DND-41 (cell line): ENCODE measurements around the gene TAOK2.
A peak's percentile ranks its signal among the peaks of the same experiment; 100 is the strongest.
"Not testable (repeated sequence)": the region's sequence is repeated elsewhere in the genome, so short reads cannot be mapped to it uniquely, and the experiment has no call there.

Source experiments
- ATAC-seq: fragments of 200-7000 bp; cut with Tn5 transposase; 3 replicates; pipeline ENCODE4 v1.9.1; 2021; ENCODE audit warnings: low read depth; ENCODE audit not compliant: insufficient read depth
- DNase-seq: peaks from one replicate; pipeline ENCODE4 v3.0.0-alpha.2; 2020
- H2AFZ ChIP-seq: 2 replicates; pipeline ENCODE4 v1.6.0; 2012; ENCODE audit warnings: low read depth, low read length
- H3K27ac ChIP-seq: 2 replicates; pipeline ENCODE4 v1.5.1; 2012; ENCODE audit warnings: low read length, inconsistent platforms
- H3K27me3 ChIP-seq: fragments of 200-600 bp; sonication (generic); 2 replicates; pipeline ENCODE4 v1.6.0; 2012; ENCODE audit warnings: low read length, mild to moderate bottlenecking, inconsistent platforms; ENCODE audit not compliant: insufficient read depth, poor library complexity
- H3K36me3 ChIP-seq: 2 replicates; pipeline ENCODE4 v1.5.1; 2012; ENCODE audit warnings: low read length, inconsistent platforms; ENCODE audit not compliant: insufficient read depth
- H3K4me1 ChIP-seq: 2 replicates; pipeline ENCODE4 v1.5.1; 2012; ENCODE audit warnings: mild to moderate bottlenecking, low read length; ENCODE audit not compliant: insufficient read depth
- H3K4me2 ChIP-seq: 2 replicates; pipeline ENCODE4 v1.6.0; 2012; ENCODE audit warnings: mild to moderate bottlenecking, moderate library complexity, low read length, inconsistent platforms; ENCODE audit not compliant: insufficient read depth
- H3K4me3 ChIP-seq, 2 experiments: fragments of 200-600 bp in 1 of 2; shearing (Covaris generic) in 1 of 2; 2 replicates each; pipeline ENCODE4 v1.5.1; 2012 to 2016; ENCODE audit warnings: inconsistent platforms in 2 of 2, low read length in 2 of 2, mild to moderate bottlenecking in 2 of 2, low read depth in 1 of 2, moderate library complexity in 1 of 2
- H3K79me2 ChIP-seq: 2 replicates; pipeline ENCODE4 v1.6.0; 2012; ENCODE audit warnings: low read length, inconsistent platforms; ENCODE audit not compliant: insufficient read depth
- H3K9ac ChIP-seq: 2 replicates; pipeline ENCODE4 v1.6.0; 2012; ENCODE audit warnings: low read depth, mild to moderate bottlenecking, inconsistent platforms, low read length, moderate library complexity
- H3K9me3 ChIP-seq: 2 replicates; pipeline ENCODE4 v1.5.1; 2012; ENCODE audit warnings: low read length, moderate library complexity, mild to moderate bottlenecking, inconsistent platforms; ENCODE audit not compliant: insufficient read depth, severe bottlenecking
- H4K20me1 ChIP-seq: 2 replicates; pipeline ENCODE4 v1.6.0; 2012; ENCODE audit warnings: low read length; ENCODE audit not compliant: insufficient read depth
- CTCF ChIP-seq: IDR thresholded peaks from 2 replicates; pipeline ENCODE4 v1.5.1; 2012; ENCODE audit warnings: borderline replicate concordance, low read length, moderate library complexity, mild to moderate bottlenecking; ENCODE audit not compliant: poor library complexity, severe bottlenecking; ENCODE audit errors: extremely low read depth
- EZH2 ChIP-seq: IDR thresholded peaks from 3 replicates; pipeline ENCODE4 v1.6.1; 2012; ENCODE audit warnings: borderline replicate concordance, low read depth, mild to moderate bottlenecking, moderate library complexity, low read length, inconsistent platforms; ENCODE audit not compliant: severe bottlenecking

The TAOK2 gene

GRCh38 chr16:30011714-30012504 is 38.2 kb downstream of the TAOK2 start:
- Histone ChIP-seq H2AFZ (peak overlapping the region; percentile 89; the same call in 1 of the 2 replicates), H3K27me3 (no peaks in the 10 kb centered on the region), H3K36me3 (no peaks in the 10 kb centered on the region), H3K4me2 (peak overlapping the region; percentile 98), H3K27ac (no peak overlapping the region), H3K9me3 (no peaks in the 10 kb centered on the region), H3K4me3 (peak overlapping the region in 1 of 2 experiments; percentile 71; a peak in 1 of 4 replicates), H3K9ac (peak overlapping the region; percentile 70; the same call in 1 of the 2 replicates), H4K20me1 (peaks cover 7% of the 10 kb centered on the region; the same call in 1 of the 2 replicates), H3K79me2 (no peaks in the 10 kb centered on the region), H3K4me1 (peaks cover 17% of the 10 kb centered on the region)
- no peak for DNase-seq
- ATAC-seq, result no peak
- TF ChIP-seq EZH2, result no peak
- TF ChIP-seq CTCF, result no peak

GRCh38 chr16:30012598-30012997 is 38.9 kb downstream of the TAOK2 start:
- peaks cover 17% of the 10 kb centered on the region for H3K4me1 ChIP-seq
- not testable (repeated sequence) for H3K27ac ChIP-seq, H3K9me3 ChIP-seq, ATAC-seq, H3K36me3 ChIP-seq, H3K79me2 ChIP-seq, H3K4me2 ChIP-seq, H2AFZ ChIP-seq, H3K27me3 ChIP-seq, H4K20me1 ChIP-seq, DNase-seq, H3K9ac ChIP-seq, H3K4me3 ChIP-seq

GRCh38 chr16:30015450-30015849 is 41.8 kb downstream of the TAOK2 start:
- not testable (repeated sequence) for H2AFZ ChIP-seq, ATAC-seq, H4K20me1 ChIP-seq, H3K4me2 ChIP-seq, H3K79me2 ChIP-seq, H3K36me3 ChIP-seq, H3K4me3 ChIP-seq, H3K27me3 ChIP-seq, H3K9ac ChIP-seq, H3K9me3 ChIP-seq, H3K27ac ChIP-seq, DNase-seq
- peaks cover 13% of the 10 kb centered on the region for H3K4me1 ChIP-seq

- ATAC-seq (no peak), DNase-seq (no peak)
- TF ChIP-seq EZH2 (no peak), CTCF (no peak)
- Histone ChIP-seq H3K4me2 (no peak overlapping the region), H3K27me3 (no peaks in the 10 kb centered on the region), H3K9me3 (no peaks in the 10 kb centered on the region), H3K36me3 (no peaks in the 10 kb centered on the region), H3K4me3 (no peak overlapping the region), H4K20me1 (no peaks in the 10 kb centered on the region), H3K4me1 (peaks cover 15% of the 10 kb centered on the region), H3K9ac (no peak overlapping the region), H3K27ac (no peak overlapping the region), H2AFZ (no peak overlapping the region), H3K79me2 (no peaks in the 10 kb centered on the region)
Measured at GRCh38 chr16:30016555-30017276, 43.0 kb downstream of the TAOK2 start.
